Epithelial cell of prostate (primary cell): Measurements from ENCODE around the gene MAGOH.
"Not testable (repeated sequence)": the region's sequence is repeated elsewhere in the genome, so short reads cannot be mapped to it uniquely, and the experiment has no call there.

Experiments
- DNase-seq: peaks from one replicate; pipeline ENCODE4 v3.0.0-alpha.2; 2011; ENCODE audit warnings: low read depth, low spot score
- H3K27ac ChIP-seq: fragments of 450-650 bp; 2 replicates; pipeline ENCODE4 v1.5.1; 2017; ENCODE audit warnings: mild to moderate bottlenecking

The MAGOH gene

DNA sequence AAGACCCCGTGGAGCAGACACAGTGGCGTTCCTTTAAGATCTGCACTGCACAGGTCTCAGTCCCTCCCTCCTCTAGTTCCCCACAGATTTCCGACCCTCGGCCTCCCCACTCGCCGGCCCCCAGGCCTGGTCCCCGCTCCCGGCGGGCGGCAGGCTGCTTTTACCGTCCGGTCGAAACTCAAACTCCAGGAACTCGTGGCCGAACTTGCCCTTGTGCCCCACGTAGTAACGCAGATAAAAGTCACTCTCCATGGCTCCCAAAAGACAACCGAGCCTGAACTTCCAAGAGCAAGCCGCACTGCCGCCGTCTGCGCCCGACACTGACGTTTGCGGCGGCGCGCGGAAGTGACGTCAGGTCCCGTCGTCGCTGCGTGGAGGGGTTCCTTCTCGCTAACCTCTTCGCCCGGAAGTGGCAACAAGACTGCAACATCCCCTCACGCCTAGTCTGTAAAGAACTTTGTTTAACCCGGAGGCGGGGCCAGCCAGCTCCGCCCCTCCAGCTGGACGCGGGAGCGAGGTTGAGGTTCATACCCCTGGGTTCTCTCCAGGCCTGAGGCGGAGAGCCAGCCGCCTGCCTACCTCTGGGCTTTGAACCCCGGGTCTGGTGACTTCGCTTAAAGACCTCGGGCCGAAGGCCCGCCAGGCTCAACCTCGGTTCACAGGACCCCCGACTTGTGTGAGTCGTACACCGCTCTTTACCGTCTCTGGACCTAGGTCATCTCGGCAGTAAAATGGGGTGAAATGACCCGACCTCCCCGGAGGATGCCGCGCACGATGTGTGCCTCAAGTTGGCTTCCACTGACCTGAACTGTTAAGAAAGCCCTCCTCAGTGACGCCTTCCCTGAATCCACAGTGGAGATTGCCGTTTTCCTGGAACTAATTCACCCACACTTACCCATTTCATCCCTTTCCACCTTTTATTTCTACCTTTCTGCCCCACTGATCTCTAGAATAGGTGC lies at the start of gene MAGOH:
MAGOH (minus strand) TSS at position 322 of the 959 bp plus-strand sequence; CDS start at position 252, 70 bp downstream.
- peak; percentile 73 for DNase-seq
- peak within 1 kb of the TSS; percentile 64 for H3K27ac ChIP-seq

DNA sequence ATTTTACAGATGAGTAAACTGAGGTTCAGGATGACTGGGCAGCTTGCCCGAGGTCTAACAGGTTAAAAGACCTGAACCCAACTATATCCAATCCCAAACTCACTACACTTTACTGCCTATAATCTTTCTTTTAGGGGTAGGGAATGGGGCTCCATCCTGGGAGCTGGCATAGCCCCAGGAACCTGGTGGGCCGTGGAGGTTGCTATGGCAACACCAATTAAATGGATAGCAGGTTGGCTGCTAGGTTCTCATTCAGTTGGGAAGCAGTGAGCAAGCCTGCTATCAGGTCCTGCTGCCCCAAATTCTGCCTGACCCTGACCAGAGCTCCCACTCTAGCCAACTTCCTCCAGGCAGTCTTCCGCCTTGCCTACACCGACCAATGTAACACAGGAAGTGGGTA lies 48.6 kb upstream of the MAGOH start:
- H3K27ac ChIP-seq = no peak overlapping the region
- no peak for DNase-seq

DNA sequence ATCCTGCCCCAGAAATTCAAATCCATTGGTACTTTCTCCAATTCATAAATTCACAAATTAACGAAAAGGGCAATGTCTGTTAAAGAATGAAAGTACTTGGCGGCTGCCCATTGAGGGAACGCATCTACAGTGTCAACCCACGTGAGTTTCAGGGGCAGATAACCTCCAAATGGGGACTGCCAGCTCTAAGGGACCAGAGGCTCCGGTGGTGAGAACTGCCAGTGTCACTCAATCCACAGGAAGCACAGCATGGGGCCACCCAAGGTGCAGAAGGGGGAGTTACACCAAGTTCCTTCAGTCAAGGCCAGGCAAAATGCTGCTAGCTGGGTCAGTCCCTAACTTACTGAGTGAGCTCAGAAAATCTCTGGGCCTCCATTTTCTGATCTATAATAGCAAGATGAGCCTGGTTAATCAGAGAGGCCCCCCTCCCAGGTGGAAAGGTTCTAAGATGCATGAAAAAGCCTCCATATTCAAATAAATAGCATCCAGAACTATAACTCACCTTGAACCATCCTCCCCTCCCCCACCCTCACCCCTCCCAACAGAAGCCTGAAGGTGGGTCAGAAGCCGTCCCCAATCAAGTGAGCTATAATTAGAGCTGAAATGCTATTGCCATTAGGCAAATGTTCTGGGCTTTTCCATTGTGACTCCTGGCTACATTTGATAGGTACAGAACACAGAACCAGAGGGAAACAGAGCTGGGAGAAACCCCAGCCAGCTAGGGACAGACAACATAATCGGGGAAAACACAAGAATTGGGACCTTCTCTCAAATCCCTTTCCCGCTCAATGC lies 47.8 kb upstream of the MAGOH start:
- no peak for DNase-seq
- H3K27ac ChIP-seq = no peak overlapping the region

DNA sequence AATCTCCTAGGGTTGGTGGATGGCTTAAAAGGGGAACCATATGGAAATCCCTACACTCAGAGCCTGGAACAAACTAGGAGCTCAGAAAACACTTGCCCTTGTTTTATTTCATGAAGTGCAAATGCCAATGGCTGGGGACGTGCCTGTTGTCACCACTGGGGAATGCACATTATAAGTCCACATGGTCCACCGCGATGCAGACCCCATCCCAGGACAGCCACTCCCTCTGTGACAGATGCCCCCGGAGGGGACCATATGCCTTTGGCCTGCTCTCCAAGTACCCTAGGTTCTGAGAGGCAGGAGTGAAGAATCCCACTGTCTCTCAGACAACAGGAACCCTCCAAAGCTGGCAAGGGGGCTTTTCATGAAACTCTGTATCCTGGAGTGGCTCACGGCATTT lies 47.2 kb upstream of the MAGOH start:
- H3K27ac ChIP-seq = no peak overlapping the region
- DNase-seq = no peak

DNA sequence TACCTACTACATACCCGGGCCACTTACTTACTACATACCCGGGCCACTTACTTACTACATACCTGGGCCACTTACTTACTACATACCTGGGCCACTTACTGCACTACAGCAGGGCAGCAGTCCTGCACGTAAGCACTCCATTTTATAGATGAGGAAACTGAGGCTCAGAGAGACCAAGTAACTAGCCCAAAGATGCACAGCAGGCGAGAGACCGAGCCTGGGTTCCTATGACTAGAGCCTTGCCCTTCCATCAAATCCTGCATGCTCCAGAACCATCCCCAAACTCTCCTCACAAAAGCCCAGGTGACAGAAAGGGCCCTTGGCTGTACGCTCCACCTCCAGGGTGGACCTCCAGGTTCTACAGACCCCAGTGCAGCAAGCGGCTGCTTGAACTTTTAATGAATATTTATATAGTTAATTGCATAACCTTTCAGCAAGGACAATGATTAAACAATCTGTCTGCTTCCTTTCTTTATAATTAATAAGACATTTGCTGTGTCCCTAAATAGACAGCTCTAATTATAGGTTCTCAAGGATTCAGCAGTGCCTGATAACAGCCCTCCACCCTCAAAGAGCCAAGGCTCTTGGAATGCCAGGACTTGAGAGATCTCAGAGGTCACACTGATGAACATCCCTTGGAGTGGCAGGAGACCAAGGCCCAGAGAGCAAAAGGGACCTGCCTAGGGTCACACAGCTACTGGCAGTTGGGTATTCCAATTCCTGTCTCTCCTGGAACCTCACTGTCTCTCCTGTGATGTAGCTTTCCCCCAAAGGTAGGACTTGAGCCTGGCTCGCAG lies 46.1 kb upstream of the MAGOH start:
- no peak for DNase-seq
- no peak overlapping the region for H3K27ac ChIP-seq

DNA sequence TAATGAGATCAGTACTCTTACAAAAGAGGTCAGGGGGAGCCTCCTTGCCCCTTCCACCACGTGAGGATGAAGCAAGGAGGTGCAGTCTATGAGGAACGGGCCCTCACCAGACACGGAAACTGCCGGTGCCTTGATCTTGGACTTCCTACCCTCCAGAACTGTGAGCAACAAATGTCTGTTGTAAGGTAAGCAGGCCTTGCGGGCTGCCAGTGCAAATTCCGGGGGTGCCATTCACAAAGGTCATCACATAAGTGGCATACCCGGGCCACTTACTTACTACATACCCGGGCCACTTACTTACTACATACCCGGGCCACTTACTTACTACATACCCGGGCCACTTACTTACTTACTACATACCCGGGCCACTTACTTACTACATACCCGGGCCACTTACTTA lies 44.8 kb upstream of the MAGOH start:
- DNase-seq, H3K27ac ChIP-seq: not testable (repeated sequence)

DNA sequence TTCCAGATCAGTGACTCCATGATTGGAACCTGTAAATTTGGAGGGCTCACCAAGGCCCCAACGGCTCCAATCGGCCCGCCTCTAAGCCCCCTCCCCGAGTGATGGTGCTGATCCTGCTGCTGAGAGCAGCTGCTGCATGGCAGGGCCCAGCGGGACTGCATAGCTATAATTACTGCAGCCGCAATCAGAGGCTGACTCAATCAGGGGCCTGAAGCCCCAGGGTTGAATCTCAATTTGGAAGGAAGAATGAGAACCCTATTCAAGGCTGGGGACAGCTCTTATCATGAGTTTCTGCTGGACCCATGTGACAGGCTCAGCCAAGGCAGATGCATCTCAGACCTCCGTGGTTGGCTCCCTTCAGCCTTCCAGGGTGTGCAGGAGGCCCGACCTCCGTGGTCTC lies 42.8 kb upstream of the MAGOH start:
- DNase-seq = no peak
- H3K27ac ChIP-seq = no peak overlapping the region

DNA sequence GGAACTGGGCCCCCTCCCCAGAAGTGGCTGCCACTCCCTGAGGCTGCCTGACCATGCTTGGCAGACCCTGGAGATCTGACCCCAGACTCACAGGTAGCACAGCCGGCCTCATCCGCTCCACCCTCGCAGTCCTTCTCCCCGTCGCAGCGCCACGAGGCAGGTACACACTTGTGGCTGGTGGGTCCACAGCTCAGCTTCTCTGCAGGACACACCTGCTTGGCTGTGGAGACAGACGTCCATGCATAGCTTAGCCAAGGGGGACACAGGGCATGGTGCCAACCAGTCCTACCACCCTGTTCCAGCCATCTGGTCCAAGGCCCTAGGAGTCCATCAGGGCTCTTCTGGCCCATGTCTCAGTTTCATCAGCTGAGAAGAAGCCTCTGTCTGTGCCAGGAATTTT lies 42.2 kb upstream of the MAGOH start:
- no peak overlapping the region for H3K27ac ChIP-seq
- no peak for DNase-seq

DNA sequence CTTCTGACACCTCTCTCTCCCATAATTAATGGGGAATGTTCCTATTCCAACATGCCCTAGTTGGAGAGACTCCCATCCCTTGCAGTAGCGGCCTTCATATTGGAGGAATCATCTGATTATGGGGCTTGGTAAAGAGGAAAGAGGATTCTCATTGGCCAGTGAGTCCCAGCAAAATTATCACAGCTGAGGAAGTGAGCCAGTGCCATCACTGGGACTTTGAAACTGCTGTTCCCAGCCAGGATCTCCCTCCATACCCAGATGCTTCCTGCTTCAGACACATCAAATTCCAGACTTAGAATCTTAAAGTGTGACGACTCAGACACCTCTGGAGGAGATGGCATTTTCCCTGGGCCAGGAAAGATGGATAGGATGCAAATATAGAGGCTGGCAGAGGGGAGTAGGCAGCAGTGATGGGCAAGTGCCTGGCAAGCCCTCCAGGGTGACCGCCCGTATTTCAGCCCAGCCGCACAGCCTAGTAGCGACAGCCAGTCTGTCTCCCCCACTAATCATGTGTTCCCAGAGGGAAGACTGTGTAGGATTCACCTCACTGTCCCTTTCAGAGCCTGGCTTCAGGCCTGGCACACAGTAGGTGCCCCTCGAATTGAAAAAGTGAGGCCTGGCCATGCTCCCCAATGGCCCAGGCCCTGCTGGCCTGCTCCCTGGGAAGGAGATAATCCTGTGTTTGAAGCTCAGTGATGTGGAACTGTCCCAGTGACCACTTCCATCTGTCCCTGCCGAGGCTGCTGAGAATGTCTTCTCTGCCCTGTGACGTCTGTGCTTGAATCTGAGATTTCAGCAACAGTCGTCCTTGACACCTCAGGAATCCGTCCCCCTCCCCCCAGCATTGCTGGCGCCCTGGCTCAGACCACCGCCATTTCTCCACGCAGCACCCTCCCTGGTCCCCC lies 41.2 kb upstream of the MAGOH start:
- H3K27ac ChIP-seq = no peak overlapping the region
- DNase-seq = no peak

DNA sequence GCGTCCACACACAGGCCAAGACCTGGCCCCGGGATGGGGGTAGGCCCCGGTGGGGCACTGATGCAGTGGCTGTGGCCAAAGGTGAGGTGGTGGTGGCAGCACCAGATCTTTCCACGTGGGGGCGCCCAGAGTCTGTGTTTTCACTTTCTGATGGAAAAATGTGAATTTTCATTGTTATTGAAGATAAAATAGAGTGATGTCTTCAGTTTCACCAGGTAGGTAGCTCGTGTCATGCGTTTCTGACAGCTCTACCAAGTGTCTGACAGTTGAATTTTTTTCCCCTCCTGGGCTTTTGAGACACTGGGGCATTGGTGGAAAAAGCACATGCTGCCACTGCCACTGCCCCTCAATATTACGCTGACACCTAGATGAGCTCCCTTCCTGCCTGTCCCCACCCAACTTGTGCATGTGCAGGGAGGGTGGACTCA lies 40.0 kb upstream of the MAGOH start:
- H3K27ac ChIP-seq = no peak overlapping the region
- no peak for DNase-seq

DNA sequence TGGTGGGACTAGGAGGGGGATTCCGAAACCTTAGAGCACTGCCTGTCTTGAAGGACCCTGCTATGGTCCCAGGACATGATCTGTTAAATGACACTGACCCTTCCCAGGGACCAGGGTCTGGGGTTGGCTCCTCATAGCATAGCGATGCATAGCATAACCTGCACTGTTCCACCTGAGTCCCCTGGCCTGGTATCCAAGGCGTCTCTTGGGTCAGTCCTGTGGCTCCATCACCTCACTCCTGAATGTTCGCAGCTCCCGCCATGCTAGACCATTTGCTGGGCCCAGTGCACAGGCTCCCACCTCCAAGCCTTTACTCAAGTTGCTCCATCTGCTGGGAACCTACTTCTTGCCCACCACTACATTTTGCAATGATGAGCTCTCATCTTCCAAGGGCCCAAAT lies 39.0 kb upstream of the MAGOH start:
- H3K27ac ChIP-seq = no peak overlapping the region
- DNase-seq = no peak

DNA sequence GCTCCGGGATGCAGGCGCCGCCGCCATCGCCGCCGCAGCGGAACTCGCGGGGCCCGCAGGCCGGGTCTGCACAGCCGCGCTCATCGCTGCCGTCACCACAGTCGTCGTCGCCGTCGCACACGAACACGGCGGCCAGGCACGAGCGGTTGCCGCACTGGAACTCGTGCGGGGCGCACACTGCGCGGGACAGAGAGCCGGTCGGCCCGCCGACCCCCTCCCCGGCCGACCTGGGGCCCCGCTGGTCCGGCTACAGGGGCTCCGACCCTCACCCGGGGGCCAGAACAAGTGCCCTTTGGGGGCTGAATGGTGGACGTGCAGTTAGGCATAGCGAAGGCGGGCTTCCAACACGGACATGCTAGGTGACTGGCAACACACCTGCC lies 38.6 kb upstream of the MAGOH start:
- DNase-seq = no peak

DNA sequence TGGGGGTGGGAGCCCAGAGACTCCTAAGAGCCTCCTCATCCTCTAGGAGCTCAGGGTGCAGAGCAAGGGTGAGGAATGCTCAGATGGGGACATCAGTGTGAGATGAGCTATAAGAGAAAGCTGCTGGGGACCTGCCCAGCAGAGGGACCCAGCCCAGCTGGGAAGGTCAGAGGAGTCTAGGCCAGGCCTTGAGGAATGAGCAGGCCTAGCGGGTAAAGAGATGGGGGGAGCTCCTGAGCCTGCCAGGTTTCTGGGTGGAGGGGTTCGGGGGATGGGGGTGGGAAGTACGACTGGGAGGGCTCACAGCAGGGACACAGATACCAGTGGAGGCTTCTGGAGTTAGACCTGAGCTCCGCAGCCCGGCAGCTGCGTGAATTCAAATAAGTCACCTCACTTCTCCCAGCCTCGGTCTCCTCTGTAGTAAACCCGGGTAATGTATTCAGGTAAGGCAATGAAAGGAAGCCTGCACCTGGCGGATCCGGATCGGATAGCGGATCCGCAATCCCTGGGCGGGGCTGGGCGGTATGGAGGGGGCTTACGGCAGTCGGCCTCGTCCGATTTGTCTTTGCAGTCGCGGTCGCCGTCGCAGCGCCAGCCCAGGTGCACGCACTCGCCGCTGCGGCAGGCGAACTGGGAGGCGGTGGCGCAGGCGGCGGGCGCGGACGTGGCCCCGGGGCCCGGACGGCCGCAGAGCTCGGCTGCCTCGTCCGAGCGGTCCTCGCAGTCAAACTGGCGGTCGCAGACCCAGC lies 38.0 kb upstream of the MAGOH start:
- DNase-seq = no peak
- no peak overlapping the region for H3K27ac ChIP-seq

More for the DNA sequence above, 38.6 kb upstream of the MAGOH start:
- no peak overlapping the region for H3K27ac ChIP-seq

DNA sequence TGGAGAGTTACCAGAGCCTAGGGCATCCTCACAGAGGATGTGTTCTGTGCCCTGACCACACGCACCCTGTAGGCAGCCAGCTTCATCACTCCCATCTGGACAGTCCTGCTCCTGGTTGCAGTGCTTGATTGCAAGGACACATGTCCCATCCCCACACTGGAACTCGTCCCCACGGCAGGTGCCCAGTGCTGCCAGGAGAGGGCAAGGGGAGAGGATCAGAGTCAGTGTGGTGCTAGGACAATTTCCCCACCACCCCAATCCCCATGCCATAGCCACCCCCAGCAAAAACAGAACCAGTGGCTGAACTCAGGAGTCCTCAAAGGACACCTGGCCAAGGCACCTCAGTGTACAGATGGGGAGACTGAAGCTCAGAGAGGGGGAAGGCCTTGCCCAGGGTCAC lies 37.2 kb upstream of the MAGOH start:
- no peak overlapping the region for H3K27ac ChIP-seq
- DNase-seq = no peak

DNA sequence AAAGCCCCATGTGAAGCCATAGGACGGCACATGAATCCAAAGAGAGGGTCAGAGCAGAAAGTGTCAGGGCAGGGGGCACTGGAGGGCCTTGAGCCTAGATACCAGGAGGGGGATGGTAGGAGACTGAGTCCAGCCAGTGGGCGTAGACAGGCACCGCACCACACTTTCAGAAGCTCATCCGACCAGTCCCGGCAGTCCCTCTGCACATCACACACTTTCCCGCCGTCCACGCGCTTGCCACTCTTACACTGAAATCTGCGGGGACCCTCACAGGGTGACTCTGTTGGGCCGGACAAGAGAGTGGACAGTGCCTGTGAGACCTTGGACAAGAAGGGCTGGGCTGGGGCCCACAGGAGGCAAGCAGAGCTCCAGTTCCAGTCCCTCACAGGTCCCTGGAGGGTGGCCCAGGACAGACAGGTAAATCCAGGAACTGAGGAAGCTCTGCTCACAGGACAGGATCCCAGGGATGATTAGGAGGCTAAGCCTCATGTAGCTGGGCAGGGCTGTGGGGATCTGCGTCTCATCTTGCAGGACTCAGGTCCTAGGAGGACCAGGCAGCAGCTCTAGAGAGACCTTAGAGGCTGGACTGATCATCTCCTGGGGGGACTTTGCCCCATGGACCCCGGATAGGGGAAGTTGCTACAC lies 36.3 kb upstream of the MAGOH start:
- no peak for DNase-seq

DNA sequence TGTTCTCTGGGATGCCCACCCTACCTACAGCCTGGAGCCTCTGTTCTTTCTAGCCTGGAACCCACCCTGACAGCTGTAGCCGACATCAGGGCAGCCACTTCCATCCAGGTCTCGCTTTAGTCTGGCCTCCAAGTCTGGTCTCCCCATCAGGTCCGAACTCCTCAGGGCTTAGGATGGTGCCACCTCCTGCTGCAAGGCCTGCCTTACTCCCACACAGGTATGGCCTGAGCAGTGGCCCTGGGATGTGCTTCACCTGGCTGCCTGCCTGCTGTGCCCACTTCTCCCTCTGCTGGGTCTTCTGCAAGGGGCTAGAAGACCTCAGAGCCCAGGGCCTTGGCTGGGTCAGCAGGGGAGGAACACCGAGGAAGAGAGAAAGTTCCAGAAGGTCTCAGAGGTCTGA lies 35.7 kb upstream of the MAGOH start:
- no peak overlapping the region for H3K27ac ChIP-seq
- no peak for DNase-seq

More for the DNA sequence above, 36.3 kb upstream of the MAGOH start:
- no peak overlapping the region for H3K27ac ChIP-seq

DNA sequence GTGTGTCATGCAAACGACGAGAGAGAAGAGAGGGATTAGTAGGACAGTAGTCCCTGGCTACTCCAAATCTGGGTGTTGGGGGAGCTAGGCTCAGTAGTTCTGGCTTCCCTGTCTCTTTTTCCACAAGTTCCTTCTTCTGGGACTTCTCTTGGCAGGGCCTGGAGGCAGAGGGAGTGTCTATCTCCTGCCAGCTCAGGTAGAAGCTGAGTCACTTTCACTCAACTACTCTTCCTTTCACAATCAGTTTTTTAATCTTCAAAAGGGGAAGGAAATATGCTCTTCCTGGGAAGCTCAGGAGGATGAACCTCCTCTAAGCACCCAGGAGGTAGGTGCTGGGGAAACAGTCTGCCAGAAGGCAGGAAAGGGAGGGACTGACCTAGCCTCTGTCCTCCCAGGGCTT lies 35.2 kb upstream of the MAGOH start:
- no peak overlapping the region for H3K27ac ChIP-seq
- peak; percentile 20 for DNase-seq

DNA sequence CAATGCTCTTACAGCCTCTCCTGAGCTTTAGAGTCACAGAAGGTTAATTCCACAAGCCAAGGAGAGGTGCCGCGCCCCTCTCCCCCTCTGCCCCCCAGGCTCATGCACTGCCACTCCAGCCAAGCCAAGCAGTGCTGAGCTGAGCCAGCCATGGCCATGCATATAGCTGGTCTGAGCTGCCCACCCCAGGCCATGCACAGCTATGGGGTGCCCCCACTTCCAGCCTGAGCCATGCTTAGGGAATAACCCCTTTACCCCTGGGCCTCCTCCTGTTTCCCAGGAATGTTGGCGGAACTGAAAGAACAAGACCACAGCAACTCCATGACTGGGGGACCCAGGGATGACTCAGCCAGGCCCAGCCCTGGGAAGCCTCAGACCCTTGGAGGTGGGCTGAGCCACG lies 34.0 kb upstream of the MAGOH start:
- H3K27ac ChIP-seq = no peak overlapping the region
- DNase-seq = no peak
